Measurements from ENCODE around the gene SPATS2L.
A peak's percentile ranks its signal among the peaks of the same experiment; 100 is the strongest.

The SPATS2L gene

GRCh38 chr2:200509235-200509611 lies 202.7 kb downstream of the SPATS2L start:
- Histone ChIP-seq H3K4me1 (ENCODE audit: control insufficient read depth, low read length) (peaks cover 18% of the 10 kb centered on the region), H3K9me2 (replicated peaks; ENCODE audit: control insufficient read depth, low read length) (no peaks in the 10 kb centered on the region), H3K36me3 (ENCODE audit: control insufficient read depth, low read length) (peaks cover 20% of the 10 kb centered on the region), H3K4me2 (ENCODE audit: low read length) (peak overlapping the region; percentile 96), H3K27ac (ENCODE audit: low read depth, low read length) (peak overlapping the region; percentile 3), H3K4me3 (ENCODE audit: low read length) (peak overlapping the region; percentile 86), H3F3A (ENCODE audit: control insufficient read depth, insufficient read depth) (no peaks in the 10 kb centered on the region), H3K27me3 (ENCODE audit: control insufficient read depth, low read length) (0 out of 2 replicates have a peak, but pooled peaks cover 5% of the 10 kb centered on the region), H4K20me1 (ENCODE audit: control insufficient read depth, insufficient read depth, low read depth, low read length) (no peaks in the 10 kb centered on the region), H3K79me2 (ENCODE audit: control insufficient read depth, low read length) (peaks cover 16% of the 10 kb centered on the region), H3K9me3 (ENCODE audit: control insufficient read depth, insufficient read depth, low read length) (no peaks in the 10 kb centered on the region)
- TF ChIP-seq CTCF (IDR thresholded peaks at IDR 0.05; ENCODE audit: low read depth, low read length, poor library complexity, severe bottlenecking): no peak
- TF ChIP-seq EZH2phosphoT487 (IDR thresholded peaks at IDR 0.05; ENCODE audit: borderline replicate concordance, low read length): no peak

GRCh38 chr2:200509612-200510433 lies 203.3 kb downstream of the SPATS2L start, which contains the start of gene KCTD18:
Gene KCTD18, minus strand, starts transcription at chr2:200510068. Its CDS starts 3,052 bp downstream, at chr2:200507016.
- Histone ChIP-seq H3K9me2 (replicated peaks; ENCODE audit: control insufficient read depth, low read length) (no peaks in the 10 kb centered on the region), H3K36me3 (ENCODE audit: control insufficient read depth, low read length) (peaks cover 17% of the 10 kb centered on the region), H3K27ac (ENCODE audit: low read depth, low read length) (peak within 1 kb of the TSS; percentile 24), H3K4me3 (ENCODE audit: low read length) (peak within 1 kb of the TSS; percentile 86), H3K4me1 (ENCODE audit: control insufficient read depth, low read length) (peaks cover 18% of the 10 kb centered on the region), H3K4me2 (ENCODE audit: low read length) (peak within 1 kb of the TSS; percentile 96), H3K79me2 (ENCODE audit: control insufficient read depth, low read length) (peaks cover 16% of the 10 kb centered on the region), H3F3A (ENCODE audit: control insufficient read depth, insufficient read depth) (no peaks in the 10 kb centered on the region), H4K20me1 (ENCODE audit: control insufficient read depth, insufficient read depth, low read depth, low read length) (no peaks in the 10 kb centered on the region), H3K9me3 (ENCODE audit: control insufficient read depth, insufficient read depth, low read length) (no peaks in the 10 kb centered on the region), H3K27me3 (ENCODE audit: control insufficient read depth, low read length) (0 out of 2 replicates have a peak, but pooled peaks cover 5% of the 10 kb centered on the region)
- TF ChIP-seq EZH2phosphoT487 (IDR thresholded peaks at IDR 0.05; ENCODE audit: borderline replicate concordance, low read length): no peak
- peak; percentile 77 for TF ChIP-seq CTCF (IDR thresholded peaks at IDR 0.05; ENCODE audit: low read depth, low read length, poor library complexity, severe bottlenecking)

- Histone ChIP-seq H4K20me1 (ENCODE audit: control insufficient read depth, insufficient read depth, low read depth, low read length) (no peaks in the 10 kb centered on the region), H3K4me3 (ENCODE audit: low read length) (no peak overlapping the region), H3K27ac (ENCODE audit: low read depth, low read length) (no peak overlapping the region), H3K27me3 (ENCODE audit: control insufficient read depth, low read length) (0 out of 2 replicates have a peak, but pooled peaks cover 5% of the 10 kb centered on the region), H3K4me1 (ENCODE audit: control insufficient read depth, low read length) (peaks cover 8% of the 10 kb centered on the region), H3F3A (ENCODE audit: control insufficient read depth, insufficient read depth) (no peaks in the 10 kb centered on the region), H3K79me2 (ENCODE audit: control insufficient read depth, low read length) (no peaks in the 10 kb centered on the region), H3K36me3 (ENCODE audit: control insufficient read depth, low read length) (no peaks in the 10 kb centered on the region), H3K9me3 (ENCODE audit: control insufficient read depth, insufficient read depth, low read length) (no peaks in the 10 kb centered on the region), H3K4me2 (ENCODE audit: low read length) (no peak overlapping the region), H3K9me2 (replicated peaks; ENCODE audit: control insufficient read depth, low read length) (no peaks in the 10 kb centered on the region)
- no peak for TF ChIP-seq EZH2phosphoT487 (IDR thresholded peaks at IDR 0.05; ENCODE audit: borderline replicate concordance, low read length)
- no peak for TF ChIP-seq CTCF (IDR thresholded peaks at IDR 0.05; ENCODE audit: low read depth, low read length, poor library complexity, severe bottlenecking)
These were observed 208.7 kb downstream of the SPATS2L start for GRCh38 chr2:200515155-200515554.
